ENCODE results near the gene ZBED4. TPM values are rescaled to one million over a fixed set of nuclear protein-coding genes. Genes with fewer than 3 reads are reported as not detected.

Gene ZBED4
- total RNA-seq, 4 donors from 2014 or later: 10.0 to 21.6 (median 11.4) TPM

GRCh38 chr22:49915610-49916009 is 62.0 kb downstream of the ZBED4 start:
- no peak for TF ChIP-seq CTCF (IDR thresholded peaks at IDR 0.05)

GRCh38 chr22:49916831-49917230 is 63.2 kb downstream of the ZBED4 start:
- no peak for ATAC-seq (ENCODE audit: low FRiP score)
- no peak for TF ChIP-seq CTCF (IDR thresholded peaks at IDR 0.05)
- DNase-seq (ENCODE audit: low spot score): no peak

More at GRCh38 chr22:49915610-49916009, 62.0 kb downstream of the ZBED4 start:
- no peak for ATAC-seq (ENCODE audit: low FRiP score)
- DNase-seq (ENCODE audit: low spot score): no peak

DNA sequence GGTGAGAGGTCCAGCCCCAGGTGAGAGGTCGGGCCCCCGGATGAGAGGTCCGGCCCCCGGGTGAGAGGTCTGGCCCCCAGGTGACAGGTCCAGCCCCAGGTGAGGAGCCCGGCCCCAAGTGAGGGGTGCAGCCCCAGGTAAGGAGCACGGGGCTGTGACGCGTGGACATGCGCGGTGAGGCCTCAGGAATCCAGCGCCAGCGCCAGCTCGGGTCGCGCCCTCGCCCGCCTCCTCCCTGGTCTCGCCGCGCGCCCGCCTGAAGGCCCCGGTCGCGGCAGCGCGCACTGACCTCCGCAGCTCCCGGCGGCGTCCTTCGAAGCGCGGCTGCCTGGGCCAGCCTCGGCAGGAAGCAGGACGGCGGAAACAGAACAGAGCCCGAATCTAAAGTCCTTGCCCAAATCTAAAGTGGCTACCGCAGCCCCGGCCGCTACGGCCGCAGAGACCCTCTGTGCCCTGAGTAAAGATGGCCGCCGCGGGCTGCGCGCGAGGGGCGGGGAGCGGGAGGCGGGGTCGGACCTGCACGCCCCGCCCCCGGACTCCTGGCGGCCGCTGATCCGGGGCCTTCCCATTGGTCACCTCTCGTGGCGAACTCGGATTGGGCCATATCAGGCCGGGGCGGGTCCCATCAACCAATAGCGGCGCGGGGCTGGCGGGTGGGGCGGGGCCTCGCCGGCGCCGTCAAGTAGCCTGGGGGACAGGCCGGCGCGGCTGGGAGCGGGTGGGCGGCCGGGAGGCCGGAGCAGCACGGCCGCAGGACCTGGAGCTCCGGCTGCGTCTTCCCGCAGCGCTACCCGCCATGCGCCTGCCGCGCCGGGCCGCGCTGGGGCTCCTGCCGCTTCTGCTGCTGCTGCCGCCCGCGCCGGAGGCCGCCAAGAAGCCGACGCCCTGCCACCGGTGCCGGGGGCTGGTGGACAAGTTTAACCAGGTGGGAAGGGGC is 64.6 kb downstream of the ZBED4 start, which contains the start of the genes ALG12 and CRELD2:
Gene ALG12 (minus strand): TSS at position 465 of the 937 bp plus-strand sequence. CDS start 4,673 bp downstream, outside the sequence.
Gene CRELD2 (plus strand): TSS at position 661 of the 937 bp plus-strand sequence. CDS start 136 bp downstream, at position 797.
- TF ChIP-seq CTCF (IDR thresholded peaks at IDR 0.05): no peak
- DNase-seq (ENCODE audit: low spot score): peak; percentile 87
- peak; percentile 97 for ATAC-seq (ENCODE audit: low FRiP score)

DNA sequence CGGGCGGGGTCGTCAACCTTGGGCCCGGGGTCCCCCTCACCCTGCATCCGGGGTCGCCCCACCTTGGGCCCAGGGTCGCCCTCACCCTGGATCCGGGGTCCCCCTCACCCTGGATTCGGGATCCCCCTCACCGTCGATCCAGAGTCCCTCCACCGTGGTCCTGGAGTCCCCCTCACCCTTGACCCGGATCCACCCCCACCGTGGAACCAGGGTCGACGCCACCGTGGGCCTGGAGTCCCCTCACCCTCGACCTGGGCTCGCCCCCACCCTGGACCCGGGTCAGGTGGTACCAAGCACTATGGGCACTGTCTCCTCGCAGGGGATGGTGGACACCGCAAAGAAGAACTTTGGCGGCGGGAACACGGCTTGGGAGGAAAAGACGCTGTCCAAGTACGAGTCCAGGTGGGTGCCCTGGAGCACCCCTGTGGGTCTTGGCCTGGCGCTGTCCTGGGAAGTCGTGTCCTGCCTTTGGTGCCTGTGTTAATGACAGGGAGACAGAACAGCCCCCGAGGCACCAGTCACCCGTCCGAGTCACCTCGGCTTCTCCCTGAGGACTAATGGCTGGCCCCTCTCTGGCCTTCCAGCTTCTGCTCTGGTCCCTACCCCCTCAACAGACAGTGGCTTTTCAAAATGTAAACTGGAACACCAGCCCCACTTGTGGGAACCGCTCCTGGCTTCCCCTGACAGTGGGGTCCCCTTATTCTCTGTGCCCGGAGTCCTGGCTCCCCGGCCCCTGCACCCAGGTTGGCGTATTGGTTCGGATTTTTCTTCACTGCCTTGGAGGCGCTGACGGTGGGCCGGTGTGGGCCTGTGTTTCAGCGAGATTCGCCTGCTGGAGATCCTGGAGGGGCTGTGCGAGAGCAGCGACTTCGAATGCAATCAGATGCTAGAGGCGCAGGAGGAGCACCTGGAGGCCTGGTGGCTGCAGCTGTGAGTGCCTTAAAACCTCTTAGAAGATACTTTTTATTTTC is 65.6 kb downstream of the ZBED4 start:
- DNase-seq (ENCODE audit: low spot score): no peak

GRCh38 chr22:49920859-49921258 is 67.2 kb downstream of the ZBED4 start:
- DNase-seq (ENCODE audit: low spot score): no peak
- TF ChIP-seq CTCF (IDR thresholded peaks at IDR 0.05): no peak
- no peak for ATAC-seq (ENCODE audit: low FRiP score)

More for the DNA sequence above, 65.6 kb downstream of the ZBED4 start:
- ATAC-seq (ENCODE audit: low FRiP score): no peak
- no peak for TF ChIP-seq CTCF (IDR thresholded peaks at IDR 0.05)

DNA sequence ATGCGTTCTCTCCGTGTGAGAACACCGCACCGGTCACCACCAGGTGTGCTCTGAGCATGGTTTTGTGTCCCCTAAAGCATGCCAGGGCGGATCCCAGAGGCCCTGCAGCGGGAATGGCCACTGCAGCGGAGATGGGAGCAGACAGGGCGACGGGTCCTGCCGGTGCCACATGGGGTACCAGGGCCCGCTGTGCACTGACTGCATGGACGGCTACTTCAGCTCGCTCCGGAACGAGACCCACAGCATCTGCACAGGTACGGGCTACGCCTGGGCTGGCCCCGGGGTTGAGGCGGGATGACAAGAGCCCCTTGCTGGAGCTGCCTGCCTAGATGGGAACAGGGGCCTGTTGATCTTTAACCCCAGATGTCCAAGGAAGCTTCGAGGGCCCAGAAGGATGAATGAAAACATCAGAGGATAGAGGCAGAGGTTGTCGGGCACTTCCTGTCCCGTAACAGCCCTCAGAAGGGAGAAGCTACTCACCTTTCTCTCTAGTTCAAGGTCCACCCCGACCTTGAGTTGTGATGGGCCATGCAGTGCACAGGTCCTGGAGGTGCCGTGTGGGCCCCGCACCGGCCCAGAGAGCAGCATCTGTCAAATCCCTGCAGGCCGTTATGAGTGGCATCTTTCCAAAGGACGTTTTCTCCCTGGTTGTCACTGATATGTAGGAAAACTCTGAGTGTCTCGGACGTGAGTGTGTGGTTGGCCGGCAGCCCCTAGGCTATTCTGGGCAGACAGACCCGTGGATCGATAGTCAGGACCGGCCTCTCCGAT is 68.0 kb downstream of the ZBED4 start:
- DNase-seq (ENCODE audit: low spot score) (no peak), ATAC-seq (ENCODE audit: low FRiP score) (no peak)
- TF ChIP-seq CTCF (IDR thresholded peaks at IDR 0.05): no peak
